CD4-positive, alpha-beta T cell (primary cell): ENCODE data around the gene DNAJC28. TPM values are rescaled to one million over a fixed set of nuclear protein-coding genes. Genes with fewer than 3 reads are reported as not detected.

Experiments
- ATAC-seq: fragments of 200-7000 bp; cut with Tn5 transposase; one replicate; pipeline ENCODE4 v1.10.0; 2022; ENCODE audit warnings: mild to moderate bottlenecking; ENCODE audit not compliant: poor library complexity
- CTCF ChIA-PET: fragments of 350-600 bp; sonication (Branson Sonifier 250); formaldehyde crosslinking; loops from one replicate; lab custom pipeline; 2021; ENCODE audit warnings: antibody characterized with exemption, inconsistent platforms; lab: Charles Lee
- POLR2A ChIA-PET: fragments of 350-600 bp; sonication (Branson Sonifier 250); formaldehyde crosslinking; loops from one replicate; lab custom pipeline; 2021; ENCODE audit warnings: antibody characterized with exemption, inconsistent platforms; lab: Charles Lee
- DNase-seq, 14 experiments: peaks; one replicate each; pipeline ENCODE4 v3.0.0-alpha.2; 2013 to 2020; ENCODE audit warnings: mixed read lengths in 2 of 14
- H3K27ac ChIP-seq, 2 donors: one replicate each; pipeline versions ENCODE4 v1.5.1 to v1.7.0; 2013; ENCODE audit warnings: low read length in 2 of 2, low read depth in 1 of 2, mild to moderate bottlenecking in 1 of 2
- H3K27me3 ChIP-seq, 2 experiments: 1 replicate in 1 of 2; 2 replicates in 1 of 2; pipeline versions ENCODE4 v1.6.1 to v1.7.0; 2013; ENCODE audit warnings: low read length in 2 of 2, control low read depth in 1 of 2, mild to moderate bottlenecking in 1 of 2, moderate library complexity in 1 of 2; ENCODE audit not compliant: insufficient read depth in 2 of 2, control insufficient read depth in 1 of 2
- H3K36me3 ChIP-seq: one replicate; pipeline ENCODE4 v1.6.1; 2013; ENCODE audit warnings: low read length, control low read depth; ENCODE audit not compliant: insufficient read depth
- H3K4me1 ChIP-seq: one replicate; pipeline ENCODE4 v1.6.1; 2013; ENCODE audit warnings: low read length, control low read depth; ENCODE audit not compliant: insufficient read depth
- H3K4me3 ChIP-seq: one replicate; pipeline ENCODE4 v1.5.1; 2013; ENCODE audit warnings: mild to moderate bottlenecking, low read length, moderate library complexity
- H3K9me3 ChIP-seq, 2 experiments: 1 replicate in 1 of 2; 2 replicates in 1 of 2; pipeline versions ENCODE4 v1.6.1 to v1.7.0; 2013; ENCODE audit warnings: low read length in 2 of 2, mild to moderate bottlenecking in 2 of 2, control low read depth in 1 of 2, moderate library complexity in 1 of 2; ENCODE audit not compliant: control insufficient read depth in 1 of 2, insufficient read depth in 1 of 2
- H3K27ac Mint-ChIP-seq: one replicate; pipeline ENCODE4 v1.8.0; 2020; ENCODE audit warnings: mixed read lengths
- H3K27me3 Mint-ChIP-seq: one replicate; pipeline ENCODE4 v1.8.0; 2021; ENCODE audit warnings: mixed read lengths
- H3K36me3 Mint-ChIP-seq: one replicate; pipeline ENCODE4 v1.8.0; 2021; ENCODE audit warnings: low read depth, mixed read lengths
- H3K4me1 Mint-ChIP-seq: one replicate; pipeline ENCODE4 v1.8.0; 2021; ENCODE audit warnings: low read depth, mixed read lengths
- H3K4me3 Mint-ChIP-seq: one replicate; pipeline ENCODE4 v1.8.0; 2020; ENCODE audit warnings: mild to moderate bottlenecking, mixed read lengths
- H3K9me3 Mint-ChIP-seq: one replicate; pipeline ENCODE4 v1.8.0; 2020; ENCODE audit warnings: mixed read lengths
- intact Hi-C, 2 experiments: fragments of 100-400 bp; cut with DNase I in 1 of 2; cut with micrococcal nuclease in 1 of 2; formaldehyde crosslinking; loops; one replicate each; pipeline versions ENCODE4 v1.15.1 to v1.9.0; 2023 to 2025; cut with DNase I, micrococcal nuclease
- total RNA-seq, 174 experiments: library from RNA in 2 of 174; stranded (reverse) in 2 of 174; gene quantifications; one replicate each; pipeline ENCODE4 v1.2.3 and lab custom pipeline; 2021 to 2026
- TF ChIP-seq, protein P1 (sequence below): fragments of 200-600 bp; IDR thresholded peaks from one replicate; pipeline ENCODE4 v1.8.0; 2022; ENCODE audit warnings: antibody characterized with exemption, mild to moderate bottlenecking

The DNAJC28 gene
- total RNA-seq, 2 experiments from 2014 or later, result not detected

DNA sequence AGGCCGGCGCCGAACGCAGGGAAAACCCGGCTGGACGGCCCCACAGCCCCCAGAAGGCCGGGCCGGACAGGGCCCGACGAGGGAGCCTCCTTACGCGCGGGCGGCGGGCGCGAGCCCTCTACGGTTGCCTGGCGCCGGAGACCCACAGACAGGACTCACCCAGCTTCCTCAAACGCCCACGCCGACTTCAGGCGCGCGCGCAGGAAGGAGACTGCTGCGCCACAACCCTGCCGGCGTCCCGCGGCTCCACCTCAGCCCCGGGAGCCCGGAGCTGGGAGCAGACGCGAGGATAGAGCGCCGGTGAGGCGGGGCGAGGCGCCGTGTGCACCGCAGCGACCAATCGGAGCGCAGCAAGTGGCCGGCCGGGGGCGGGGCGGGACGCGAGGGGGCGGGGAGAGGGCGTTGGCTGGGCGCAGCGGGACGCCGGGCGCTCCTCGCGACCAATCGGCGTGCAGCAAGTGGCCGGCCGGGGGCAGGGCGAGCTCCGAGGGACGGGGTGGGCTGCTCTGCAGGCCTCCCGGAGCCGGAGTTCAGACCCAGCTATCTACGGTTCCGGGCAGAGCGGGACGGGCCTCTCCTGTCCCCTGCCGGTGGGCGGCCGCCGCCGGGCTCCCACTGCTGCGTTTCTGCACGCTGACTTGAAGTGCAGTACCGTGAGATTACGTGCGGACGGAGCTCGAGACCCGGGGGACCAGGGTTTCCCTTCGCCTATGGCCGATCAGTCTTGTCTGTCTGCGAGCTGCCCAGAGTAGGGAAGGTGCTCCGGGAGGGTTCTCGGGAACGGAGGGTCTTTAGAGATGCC lies 11.6 kb downstream of the DNAJC28 start, which contains the start of gene TMEM50B:
TMEM50B (minus strand) TSS at position 296 of the 802 bp plus-strand sequence. CDS start 11,089 bp downstream, outside the sequence.
- Mint-ChIP-seq H3K27me3 (no peaks in the 10 kb centered on the region), H3K4me1 (peaks cover 19% of the 10 kb centered on the region), H3K36me3 (peaks cover 4% of the 10 kb centered on the region), H3K4me3 (peak within 1 kb of the TSS; percentile 89), H3K9me3 (no peaks in the 10 kb centered on the region), H3K27ac (peak within 1 kb of the TSS; percentile 96)
- Histone ChIP-seq H3K27ac (peak within 1 kb of the TSS; percentile 80 to 90), H3K4me3 (peak within 1 kb of the TSS; percentile 88), H3K36me3 (no peaks in the 10 kb centered on the region), H3K27me3 (no peaks in the 10 kb centered on the region), H3K9me3 (no peaks in the 10 kb centered on the region), H3K4me1 (peaks cover 22% of the 10 kb centered on the region)
- TF ChIP-seq, protein P1, sequence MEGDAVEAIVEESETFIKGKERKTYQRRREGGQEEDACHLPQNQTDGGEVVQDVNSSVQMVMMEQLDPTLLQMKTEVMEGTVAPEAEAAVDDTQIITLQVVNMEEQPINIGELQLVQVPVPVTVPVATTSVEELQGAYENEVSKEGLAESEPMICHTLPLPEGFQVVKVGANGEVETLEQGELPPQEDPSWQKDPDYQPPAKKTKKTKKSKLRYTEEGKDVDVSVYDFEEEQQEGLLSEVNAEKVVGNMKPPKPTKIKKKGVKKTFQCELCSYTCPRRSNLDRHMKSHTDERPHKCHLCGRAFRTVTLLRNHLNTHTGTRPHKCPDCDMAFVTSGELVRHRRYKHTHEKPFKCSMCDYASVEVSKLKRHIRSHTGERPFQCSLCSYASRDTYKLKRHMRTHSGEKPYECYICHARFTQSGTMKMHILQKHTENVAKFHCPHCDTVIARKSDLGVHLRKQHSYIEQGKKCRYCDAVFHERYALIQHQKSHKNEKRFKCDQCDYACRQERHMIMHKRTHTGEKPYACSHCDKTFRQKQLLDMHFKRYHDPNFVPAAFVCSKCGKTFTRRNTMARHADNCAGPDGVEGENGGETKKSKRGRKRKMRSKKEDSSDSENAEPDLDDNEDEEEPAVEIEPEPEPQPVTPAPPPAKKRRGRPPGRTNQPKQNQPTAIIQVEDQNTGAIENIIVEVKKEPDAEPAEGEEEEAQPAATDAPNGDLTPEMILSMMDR, result peak; percentile 0
- POLR2A ChIA-PET, result interaction anchor here (0.6 to 4.7 kb wide), 40 partner anchors 10 to 1068 kb away, joined by 3 to 197 read pairs (median 4); partner anchors contain the start of genes CFAP298, DNAJC28, DONSON and EVA1C
- DNase-seq (peak; percentile 91 to 99 (median 96)), ATAC-seq (peak; percentile 89)
- intact Hi-C loops, result loop anchor here (1.0 to 10.0 kb wide), 8 partner anchors 8 to 1085 kb away; partner anchors contain the start of genes GART (in 2 of the 2), DNAJC28 (in 1 of the 2), PAXBP1 (in 1 of the 2) and SON (in 1 of the 2)
- CTCF ChIA-PET, result interaction anchor here (0.7 to 4.6 kb wide), 15 partner anchors 11 to 868 kb away, joined by 3 to 46 read pairs (median 4); partner anchors contain the start of genes CFAP298, DNAJC28, DONSON and GART

- ChIA-PET POLR2A (interaction anchor here (0.7 to 4.7 kb wide), 33 partner anchors 10 to 1067 kb away, joined by 3 to 197 read pairs (median 5); partner anchors contain the start of genes CFAP298, DNAJC28, DONSON and EVA1C), CTCF (interaction anchor here (0.9 to 4.6 kb wide), 11 partner anchors 11 to 867 kb away, joined by 3 to 46 read pairs (median 4); partner anchors contain the start of genes CFAP298, DNAJC28, GART and IFNAR1)
- H3K36me3 Mint-ChIP-seq, result peaks cover 5% of the 10 kb centered on the region
- peaks cover 19% of the 10 kb centered on the region for H3K4me1 Mint-ChIP-seq
- Histone ChIP-seq H3K4me3 (peak overlapping the region; percentile 88), H3K9me3 (no peaks in the 10 kb centered on the region), H3K36me3 (no peaks in the 10 kb centered on the region), H3K4me1 (peaks cover 22% of the 10 kb centered on the region), H3K27ac (peak overlapping the region; percentile 80 to 90), H3K27me3 (no peaks in the 10 kb centered on the region)
- H3K27me3 Mint-ChIP-seq, result no peaks in the 10 kb centered on the region
- TF ChIP-seq, protein P1, result peak; percentile 17
- DNase-seq (peak; percentile 9 to 74 (median 32)), ATAC-seq (peak; percentile 7)
- intact Hi-C loops, result loop anchor here (1.0 to 5.0 kb wide), 3 partner anchors 63 to 707 kb away; partner anchors contain the start of genes GART (in 1 of the 2) and PAXBP1 (in 1 of the 2)
- no peaks in the 10 kb centered on the region for H3K9me3 Mint-ChIP-seq
- peak overlapping the region; percentile 87 for H3K4me3 Mint-ChIP-seq
- peak overlapping the region; percentile 96 for H3K27ac Mint-ChIP-seq
These were observed 12.4 kb downstream of the DNAJC28 start for GRCh38 chr21:33478935-33479678.

- Mint-ChIP-seq H3K27me3 (no peaks in the 10 kb centered on the region), H3K4me3 (peak overlapping the region; percentile 87), H3K36me3 (peaks cover 12% of the 10 kb centered on the region), H3K27ac (peak overlapping the region; percentile 96), H3K4me1 (peaks cover 25% of the 10 kb centered on the region), H3K9me3 (no peaks in the 10 kb centered on the region)
- ATAC-seq, result no peak
- TF ChIP-seq, protein P1, result no peak
- Histone ChIP-seq H3K4me1 (peaks cover 22% of the 10 kb centered on the region), H3K9me3 (no peaks in the 10 kb centered on the region), H3K4me3 (peak overlapping the region; percentile 88), H3K27ac (no peak overlapping the region), H3K27me3 (no peaks in the 10 kb centered on the region), H3K36me3 (no peaks in the 10 kb centered on the region)
- intact Hi-C loops, result loop anchor here in 1 of 2 experiments (5.0 kb wide), 1 partner anchor 706 kb away; the partner anchor contains the start of gene PAXBP1
- POLR2A ChIA-PET, result interaction anchor here (2.6 to 4.7 kb wide), 2 partner anchors 12 to 127 kb away, joined by 15 to 197 read pairs; partner anchors contain the start of gene DNAJC28
- CTCF ChIA-PET, result interaction anchor here (1.7 kb wide), 1 partner anchor 128 kb away, joined by 5 read pairs; no protein-coding TSS in a partner anchor
- no peak for DNase-seq
These were observed 13.3 kb downstream of the DNAJC28 start for GRCh38 chr21:33478182-33478581.
